GM08714 (cell line): ENCODE measurements around the gene ITGA8.
"Not testable (repeated sequence)": the region's sequence is repeated elsewhere in the genome, so short reads cannot be mapped to it uniquely, and the experiment has no call there.

Source experiments
- H3K4me3 ChIP-seq: fragments of 200-500 bp; sonication (Bioruptor generic); 2 replicates; pipeline ENCODE4 v1.5.1; 2014; ENCODE audit warnings: mild to moderate bottlenecking, low read length, inconsistent platforms
- ZNF274 ChIP-seq: IDR thresholded peaks from 2 replicates; pipeline ENCODE4 v1.6.1; 2012; ENCODE audit warnings: mild to moderate bottlenecking, low read depth, low read length

ITGA8 gene

GRCh38 chr10:15588635-15589508 is 130.8 kb downstream of the ITGA8 start:
- no peak for TF ChIP-seq ZNF274
- no peak overlapping the region for H3K4me3 ChIP-seq

GRCh38 chr10:15588151-15588550 is 131.6 kb downstream of the ITGA8 start:
- H3K4me3 ChIP-seq: no peak overlapping the region
- no peak for TF ChIP-seq ZNF274

- TF ChIP-seq ZNF274: no peak
- H3K4me3 ChIP-seq: no peak overlapping the region
Observed at GRCh38 chr10:15587271-15587670, 132.5 kb downstream of the ITGA8 start.

GRCh38 chr10:15585303-15585715 is 134.4 kb downstream of the ITGA8 start:
- no peak for TF ChIP-seq ZNF274
- no peak overlapping the region for H3K4me3 ChIP-seq

GRCh38 chr10:15582972-15583371 is 136.8 kb downstream of the ITGA8 start:
- not testable (repeated sequence) for H3K4me3 ChIP-seq

- no peak for TF ChIP-seq ZNF274
- H3K4me3 ChIP-seq: no peak overlapping the region
Observed at GRCh38 chr10:15579605-15580004, 140.1 kb downstream of the ITGA8 start.

- TF ChIP-seq ZNF274: no peak
- no peak overlapping the region for H3K4me3 ChIP-seq
Observed at GRCh38 chr10:15572531-15573045, 147.1 kb downstream of the ITGA8 start.

GRCh38 chr10:15571575-15571974 is 148.1 kb downstream of the ITGA8 start:
- no peak for TF ChIP-seq ZNF274
- H3K4me3 ChIP-seq: no peak overlapping the region

- TF ChIP-seq ZNF274: no peak
- no peak overlapping the region for H3K4me3 ChIP-seq
Observed at GRCh38 chr10:15570738-15571339, 148.9 kb downstream of the ITGA8 start.

GRCh38 chr10:15567952-15568351 is 151.8 kb downstream of the ITGA8 start:
- TF ChIP-seq ZNF274: no peak

GRCh38 chr10:15563246-15563645 is 156.5 kb downstream of the ITGA8 start:
- no peak for TF ChIP-seq ZNF274
- H3K4me3 ChIP-seq: no peak overlapping the region

More at GRCh38 chr10:15567952-15568351, 151.8 kb downstream of the ITGA8 start:
- no peak overlapping the region for H3K4me3 ChIP-seq

- H3K4me3 ChIP-seq: no peak overlapping the region
- TF ChIP-seq ZNF274: no peak
Observed at GRCh38 chr10:15562578-15562977, 157.1 kb downstream of the ITGA8 start.

- no peak overlapping the region for H3K4me3 ChIP-seq
- TF ChIP-seq ZNF274: no peak
Observed at GRCh38 chr10:15562116-15562515, 157.6 kb downstream of the ITGA8 start.

- H3K4me3 ChIP-seq: no peak overlapping the region
- TF ChIP-seq ZNF274: no peak
Observed at GRCh38 chr10:15558136-15558535, 161.6 kb downstream of the ITGA8 start.

GRCh38 chr10:15557168-15557567 is 162.6 kb downstream of the ITGA8 start:
- H3K4me3 ChIP-seq: not testable (repeated sequence)
